GM04503 (cell line): Measurements from ENCODE around the gene ZNF576.
"Not testable (repeated sequence)": the region's sequence is repeated elsewhere in the genome, so short reads cannot be mapped to it uniquely, and the experiment has no call there.

Experiments used
- DNase-seq: peaks from one replicate; pipeline ENCODE4 v3.0.0-alpha.2; 2012; ENCODE audit warnings: low read depth

The ZNF576 gene

DNA sequence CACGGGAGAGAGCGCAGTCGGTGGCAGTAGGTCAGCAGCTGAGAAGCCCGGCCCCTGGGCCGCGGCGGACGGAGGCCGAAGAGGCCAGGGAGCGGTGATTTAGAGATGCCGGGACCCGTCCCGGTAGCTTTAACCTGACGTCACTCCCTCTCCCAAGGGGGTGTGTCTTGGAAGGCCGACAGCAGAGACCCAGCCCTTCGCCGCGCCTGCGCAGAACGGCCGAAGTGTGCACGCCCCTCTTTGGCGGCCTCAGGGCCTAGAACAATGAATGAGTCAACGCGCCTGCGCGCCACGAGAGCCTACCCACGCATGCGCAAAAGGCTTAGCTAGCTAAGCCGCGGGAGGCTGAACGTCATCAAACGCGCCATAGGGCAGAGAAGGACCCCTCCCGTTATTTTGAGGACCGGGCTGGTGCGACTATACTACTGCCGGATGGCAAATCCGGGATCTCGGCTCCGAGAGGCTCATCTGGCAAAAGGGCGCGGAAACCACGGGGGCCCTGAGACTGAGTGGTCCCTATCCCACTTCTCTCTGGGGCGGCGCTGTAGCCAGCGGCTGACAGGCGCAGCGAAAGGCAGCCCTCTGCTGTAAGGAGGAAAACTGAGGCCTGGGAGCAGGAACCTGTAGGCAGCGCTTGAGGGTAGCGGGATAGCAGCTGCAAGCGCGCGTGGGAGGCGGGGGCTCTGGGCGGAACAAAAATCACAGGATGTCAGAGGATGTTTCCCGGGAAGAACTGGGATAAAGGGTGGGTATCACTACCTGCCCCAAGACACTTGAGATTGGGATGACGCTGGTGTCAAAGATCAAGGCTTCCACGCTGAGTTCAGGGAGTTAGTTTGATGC, at the start of gene ZNF576, which contains the start of gene IRGQ:
ZNF576 (plus strand) TSS at position 597 of the 843 bp plus-strand sequence. CDS start 514 bp downstream, outside the sequence.
IRGQ (minus strand) TSS at position 136 of the 843 bp plus-strand sequence. CDS start 796 bp downstream, outside the sequence.
- DNase-seq, result peak; percentile 92

- DNase-seq, result not testable (repeated sequence)
Measured at GRCh38 chr19:43547926-43548325, 48.5 kb upstream of the ZNF576 start.

DNA sequence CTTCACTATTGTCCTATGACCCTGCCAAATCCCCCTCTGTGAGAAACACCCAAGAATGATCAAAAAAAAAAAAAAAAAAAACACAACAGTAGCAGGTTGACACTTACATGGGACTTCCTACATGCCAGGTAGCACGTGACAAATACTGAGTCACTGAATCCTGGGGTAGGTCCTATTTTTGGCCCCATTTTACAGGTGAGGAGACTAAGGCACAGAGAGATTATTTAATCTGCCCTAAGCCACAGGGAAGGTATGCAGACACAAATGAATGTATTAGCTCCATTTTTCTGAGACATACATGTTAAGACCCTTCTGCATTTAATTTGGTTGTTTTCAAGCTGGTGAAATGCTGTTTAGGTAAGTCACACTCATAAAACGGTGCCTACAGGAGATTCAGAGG, 47.7 kb upstream of the ZNF576 start:
- no peak for DNase-seq

- no peak for DNase-seq
Measured at GRCh38 chr19:43551399-43552197, 44.8 kb upstream of the ZNF576 start.

DNA sequence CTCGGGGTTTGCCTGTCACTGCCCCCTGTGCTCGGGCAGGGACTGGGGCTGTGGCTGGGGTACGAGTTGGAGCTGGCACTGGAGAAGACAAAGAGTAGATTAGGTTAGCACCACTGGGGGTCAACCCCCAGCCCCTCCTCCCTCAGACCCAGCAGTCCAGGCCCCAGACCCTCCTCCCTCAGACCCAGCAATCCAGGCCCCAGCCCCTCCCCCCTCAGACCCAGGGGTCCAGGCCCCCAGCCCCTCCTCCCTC, 44.3 kb upstream of the ZNF576 start:
- no peak for DNase-seq

GRCh38 chr19:43552616-43553015, 43.8 kb upstream of the ZNF576 start:
- no peak for DNase-seq

GRCh38 chr19:43553656-43554055, 42.7 kb upstream of the ZNF576 start:
- DNase-seq, result no peak

DNA sequence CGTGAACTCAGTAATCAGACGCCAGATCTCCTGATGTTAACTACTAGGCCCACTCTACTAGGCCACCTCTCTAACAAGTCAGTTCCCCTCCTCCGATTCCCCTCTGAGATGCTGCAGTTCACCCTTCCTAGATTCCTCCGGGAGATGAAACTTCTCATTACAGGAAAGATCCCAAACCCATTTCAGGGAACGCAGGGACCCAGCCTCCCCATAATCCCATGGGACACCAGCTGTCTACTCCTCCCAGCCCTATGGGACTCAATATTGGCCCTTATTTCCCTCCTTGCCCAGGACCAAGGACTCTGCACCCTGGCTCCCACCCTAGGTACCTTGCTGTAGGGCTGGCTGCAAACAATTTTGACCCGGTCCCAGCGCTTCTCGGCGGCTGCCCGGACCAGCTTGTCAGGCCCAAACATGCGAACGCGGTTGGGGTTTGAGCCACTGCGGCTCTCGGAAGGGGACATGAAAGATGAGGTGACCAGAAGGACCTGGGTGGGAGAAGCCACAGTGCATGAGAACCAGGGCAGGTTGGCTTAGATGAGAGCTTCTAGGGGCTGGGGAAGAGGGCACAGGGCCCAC, 42.0 kb upstream of the ZNF576 start:
- no peak for DNase-seq

DNA sequence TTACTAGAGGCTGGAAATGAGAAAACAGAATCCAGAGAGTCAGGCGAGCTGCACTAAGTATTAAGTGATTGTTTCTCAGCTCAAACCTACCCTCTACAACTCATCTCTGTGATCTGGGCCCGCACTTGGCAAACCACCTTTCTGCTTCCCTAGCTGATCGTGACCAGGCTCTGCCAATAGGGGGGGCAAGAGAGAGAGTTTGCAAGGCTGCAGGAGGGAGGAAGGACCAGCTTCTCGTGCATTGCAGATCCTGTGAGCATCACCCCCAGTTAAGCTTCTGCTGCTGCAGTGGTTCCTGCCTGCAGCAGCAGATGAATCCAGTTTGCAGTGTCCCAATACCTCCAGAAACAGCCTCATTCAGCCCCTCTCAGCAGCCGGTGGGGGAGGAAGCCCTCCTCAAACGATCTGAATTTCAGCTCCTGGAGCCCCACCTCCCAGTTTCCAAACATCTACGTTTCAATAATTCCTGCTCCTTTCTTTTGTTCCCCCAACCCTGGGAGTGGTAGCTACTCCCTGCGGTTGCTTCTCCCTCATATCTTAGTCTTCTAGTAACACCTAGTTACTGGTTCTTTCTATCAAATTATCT, 41.1 kb upstream of the ZNF576 start:
- no peak for DNase-seq

DNA sequence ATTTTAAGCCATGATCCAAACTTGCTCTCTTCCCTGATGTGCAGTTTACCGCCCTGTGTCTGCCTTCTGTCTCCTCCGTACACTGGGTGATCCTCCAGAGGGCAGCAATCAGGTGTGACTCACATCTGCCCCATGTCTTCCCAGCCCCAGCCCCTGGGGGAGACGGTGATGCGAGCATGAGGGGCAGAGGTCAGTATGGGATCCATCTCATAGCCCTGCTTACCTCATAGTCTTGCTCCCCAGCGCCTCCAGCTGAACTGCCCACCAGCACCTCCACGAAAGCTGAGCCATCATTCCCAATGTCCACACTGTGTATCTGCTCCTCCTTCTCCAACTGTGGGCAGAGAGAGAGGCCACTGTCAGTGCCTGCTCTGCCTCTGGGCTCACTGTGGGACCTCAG, 35.7 kb upstream of the ZNF576 start:
- DNase-seq, result no peak

DNA sequence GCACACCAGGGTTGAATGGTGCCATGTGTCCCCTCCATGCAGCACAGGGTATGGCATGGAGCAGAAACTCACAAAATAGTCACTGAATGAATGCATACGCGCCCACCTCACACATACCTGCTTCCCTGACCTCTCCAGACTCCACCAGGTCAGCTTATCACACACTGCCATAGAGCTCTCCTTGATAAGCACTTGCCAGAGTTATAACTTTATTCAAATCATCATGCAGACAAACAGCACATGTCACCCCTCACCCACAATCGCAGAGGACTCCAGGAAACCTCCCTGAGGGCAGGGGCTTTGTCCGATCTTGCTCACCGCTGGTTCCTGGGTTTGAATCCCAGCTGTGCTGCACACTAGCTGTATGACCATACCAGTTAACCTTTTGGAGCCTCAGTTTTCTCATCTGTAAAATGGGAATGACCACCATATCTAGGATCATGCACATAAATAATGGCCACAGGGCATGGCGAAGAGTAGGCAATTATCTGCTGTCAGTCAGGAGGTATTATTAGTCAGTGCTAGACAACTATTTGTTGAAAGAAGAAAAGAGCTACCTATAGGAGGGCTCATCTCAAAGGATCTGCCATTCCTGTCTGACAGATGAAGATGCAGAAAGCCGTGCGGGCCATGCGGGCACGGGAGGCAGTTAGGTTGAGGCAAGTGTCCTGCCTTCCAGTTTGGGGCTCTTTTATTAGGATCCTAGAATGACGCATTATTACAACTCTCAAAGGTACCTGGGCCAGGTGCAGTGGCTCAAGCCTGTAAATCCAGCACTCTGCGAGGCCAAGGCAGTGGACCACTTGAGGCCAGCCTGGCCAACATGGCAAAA, 35.0 kb upstream of the ZNF576 start:
- no peak for DNase-seq

DNA sequence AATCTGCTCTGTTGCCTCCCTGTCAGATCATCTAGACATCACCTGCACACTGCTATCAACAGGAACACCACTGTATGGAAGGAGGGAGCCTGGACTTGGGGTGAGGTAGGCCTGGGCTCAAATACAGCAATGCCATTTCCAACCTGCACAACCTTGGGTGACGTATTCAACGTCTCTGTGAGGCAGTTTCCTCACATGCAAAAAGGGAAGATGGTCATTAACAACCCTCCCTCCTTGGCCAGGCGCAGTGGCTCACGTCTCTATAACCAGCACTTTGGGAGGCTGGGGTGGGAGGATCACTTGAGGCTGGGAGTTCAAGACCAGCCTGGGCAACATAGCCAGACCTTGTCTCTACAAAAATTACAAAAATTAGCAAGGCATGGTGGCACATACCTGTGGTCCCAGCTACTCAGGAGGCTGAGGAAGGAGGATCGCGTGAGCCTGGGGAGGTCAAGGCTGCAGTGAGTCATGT, 34.1 kb upstream of the ZNF576 start:
- no peak for DNase-seq

- DNase-seq, result peak; percentile 82
Measured at GRCh38 chr19:43562698-43563241, 33.6 kb upstream of the ZNF576 start.

- DNase-seq, result no peak
Measured at GRCh38 chr19:43563816-43564457, 32.5 kb upstream of the ZNF576 start.

DNA sequence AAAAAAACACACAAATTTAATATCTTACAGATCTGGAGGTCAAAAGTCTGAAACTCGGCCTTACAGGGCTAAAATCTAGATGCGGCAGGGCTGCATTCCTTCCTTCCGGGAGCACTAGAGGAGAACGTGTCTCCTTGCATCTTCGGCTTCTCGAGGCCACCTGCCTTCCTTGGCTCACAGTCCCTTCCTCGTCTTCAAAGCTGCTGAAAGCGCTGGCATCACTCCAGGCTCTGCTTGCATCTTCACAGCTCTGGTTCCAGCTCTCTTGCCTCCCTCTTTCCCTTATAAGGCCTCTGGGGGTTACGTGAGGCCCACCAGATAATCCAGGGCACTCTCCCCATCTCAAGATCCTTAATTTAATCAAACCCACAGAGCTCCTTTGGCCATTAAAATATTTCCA, 31.6 kb upstream of the ZNF576 start:
- DNase-seq, result no peak

- no peak for DNase-seq
Measured at GRCh38 chr19:43569657-43570056, 26.7 kb upstream of the ZNF576 start.

DNA sequence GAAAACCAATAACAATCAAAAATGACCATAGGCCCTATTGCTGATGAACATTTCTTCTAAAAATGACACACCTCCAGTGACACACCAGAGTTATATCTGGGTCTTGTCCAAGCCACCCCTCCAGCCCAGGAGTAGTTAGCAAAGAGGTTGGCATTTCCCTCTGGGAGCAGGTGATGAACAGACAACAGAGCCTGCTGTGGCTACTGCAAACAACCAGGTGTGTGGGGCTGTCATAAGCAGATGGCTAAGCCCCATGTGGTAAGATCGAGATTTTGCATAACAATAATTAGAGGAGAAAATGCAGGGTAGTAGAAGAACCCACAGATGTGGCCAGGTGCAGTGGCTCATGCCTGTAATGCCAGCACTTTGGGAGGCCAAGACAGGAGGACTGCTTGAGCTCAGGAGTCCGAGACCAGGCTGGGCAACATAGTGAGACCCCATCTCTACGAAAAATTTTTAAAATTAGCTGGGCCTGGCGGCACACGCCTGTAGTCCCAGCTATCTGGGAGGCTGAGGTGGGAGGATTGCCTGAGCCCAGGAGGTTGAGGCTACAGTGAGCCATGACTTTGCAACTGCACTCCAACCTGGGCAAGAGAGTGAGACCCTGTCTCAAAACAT, 26.1 kb upstream of the ZNF576 start:
- DNase-seq, result no peak

DNA sequence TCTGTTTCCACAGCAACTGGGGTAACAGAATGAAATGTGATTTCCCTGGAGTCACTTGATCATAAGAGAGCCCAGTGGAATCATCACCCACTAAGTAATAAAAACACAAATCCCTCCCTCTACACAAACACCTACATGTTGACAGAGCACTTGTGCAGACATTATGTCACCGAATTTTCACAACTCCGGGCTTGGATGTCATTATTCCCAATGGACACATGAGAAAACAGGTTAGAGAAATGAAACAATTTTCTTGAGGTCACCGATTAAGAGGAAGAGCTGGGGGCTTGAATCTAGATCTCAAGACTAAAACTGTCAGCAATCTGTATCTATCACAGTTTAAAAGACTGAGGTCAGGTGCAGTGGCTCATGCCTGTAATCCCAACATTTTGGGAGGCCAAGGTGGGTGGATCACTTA, 24.2 kb upstream of the ZNF576 start:
- no peak for DNase-seq

DNA sequence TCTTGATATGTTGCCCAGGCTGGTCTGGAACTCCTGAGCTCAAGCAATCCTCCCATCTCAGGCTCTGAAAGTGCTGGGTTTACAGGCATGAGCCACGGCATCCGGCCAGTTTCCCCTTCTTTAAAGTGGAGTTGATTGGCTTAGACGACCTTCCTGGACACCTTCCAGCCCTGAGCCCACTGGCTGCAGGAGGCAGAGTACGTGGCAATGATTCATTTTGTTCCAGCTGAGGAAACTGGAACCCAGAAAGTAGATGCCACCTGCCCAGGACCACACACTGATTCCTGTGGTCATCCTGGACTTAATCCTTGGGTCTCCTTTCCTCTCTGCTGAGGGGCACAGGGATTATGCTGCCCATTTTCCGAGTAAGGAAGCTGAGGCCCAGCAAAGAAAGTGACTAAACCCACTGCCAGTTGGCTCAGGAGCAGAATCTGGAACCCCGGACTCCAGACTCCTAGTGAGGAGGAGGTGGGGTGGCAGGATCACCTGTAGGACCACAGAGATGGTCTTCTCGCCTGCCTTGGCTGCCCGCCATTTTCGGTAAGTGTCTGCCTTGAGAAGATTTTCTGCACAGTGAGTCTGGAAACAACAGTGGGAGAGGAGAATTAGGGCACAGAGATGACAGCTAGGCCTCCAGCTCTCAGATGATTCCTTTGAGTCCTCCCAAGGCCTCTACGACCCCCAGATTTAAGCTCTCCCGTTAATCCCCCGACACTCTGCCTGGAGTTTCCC, 21.8 kb upstream of the ZNF576 start:
- DNase-seq, result no peak
